PC-3 (cell line): Measurements from ENCODE around the gene SLFN5. TPM values are rescaled to one million over a fixed set of nuclear protein-coding genes. Genes with fewer than 3 reads are reported as not detected.
"Not testable (repeated sequence)": the region's sequence is repeated elsewhere in the genome, so short reads cannot be mapped to it uniquely, and the experiment has no call there.

Experiments used
- ATAC-seq: fragments of 200-7000 bp; cut with Tn5 transposase; 2 replicates; pipeline ENCODE4 v1.9.1; 2020; ENCODE audit warnings: mild to moderate bottlenecking, moderate library complexity
- BruUV-seq: library from RNA; stranded (reverse); fragments of 400-500 nt; replicated peaks from 2 replicates; lab custom pipeline; 2021; lab: Mats Ljungman, UMichigan
- CTCF ChIA-PET: fragments of 300-600 bp; sonication (Branson Sonifier 250); formaldehyde crosslinking; loops from one replicate; lab custom pipeline; 2022; ENCODE audit warnings: antibody characterized with exemption; lab: Charles Lee
- POLR2A ChIA-PET: fragments of 300-600 bp; sonication (Branson Sonifier 250); formaldehyde crosslinking; loops from one replicate; lab custom pipeline; 2022; ENCODE audit warnings: antibody characterized with exemption; ENCODE audit not compliant: unreplicated experiment; lab: Charles Lee
- DNase-seq: peaks from one replicate; pipeline ENCODE4 v3.0.0-alpha.2; 2015
- H2AFZ ChIP-seq: fragments of 300-600 bp; sonication (generic); 2 replicates; pipeline ENCODE4 v1.6.0; 2016; ENCODE audit warnings: antibody characterized with exemption, low read length
- H3F3A ChIP-seq: fragments of 300-600 bp; sonication (generic); one replicate; pipeline ENCODE4 v1.6.0; 2017; ENCODE audit warnings: antibody characterized with exemption, low read length, control low read depth, mild to moderate bottlenecking; ENCODE audit not compliant: unreplicated experiment
- H3K27ac ChIP-seq: fragments of 300-600 bp; sonication (generic); 2 replicates; pipeline ENCODE4 v1.5.1; 2016; ENCODE audit warnings: mild to moderate bottlenecking, low read length
- H3K27me3 ChIP-seq: fragments of 300-600 bp; sonication (generic); 2 replicates; pipeline ENCODE4 v1.6.1; 2016; ENCODE audit warnings: low read length, mixed read lengths
- H3K36me3 ChIP-seq: fragments of 300-600 bp; sonication (generic); 2 replicates; pipeline ENCODE4 v1.6.1; 2016; ENCODE audit warnings: low read depth, mixed run types, low read length, mixed read lengths
- H3K4me1 ChIP-seq: fragments of 300-600 bp; sonication (generic); 2 replicates; pipeline ENCODE4 v1.5.1; 2016; ENCODE audit warnings: low read length; ENCODE audit not compliant: insufficient read depth
- H3K4me2 ChIP-seq: fragments of 300-600 bp; sonication (generic); 2 replicates; pipeline ENCODE4 v1.6.0; 2016; ENCODE audit warnings: low read length
- H3K4me3 ChIP-seq: fragments of 300-600 bp; sonication (generic); 2 replicates; pipeline ENCODE4 v1.5.1; 2016; ENCODE audit warnings: mild to moderate bottlenecking, low read length, mixed read lengths
- H3K79me2 ChIP-seq: fragments of 300-600 bp; sonication (generic); 2 replicates; pipeline ENCODE4 v1.6.1; 2017; ENCODE audit warnings: low read length, mixed read lengths
- H3K9ac ChIP-seq: fragments of 300-600 bp; sonication (generic); 2 replicates; pipeline ENCODE4 v1.6.0; 2016; ENCODE audit warnings: mild to moderate bottlenecking, low read length
- H3K9me2 ChIP-seq: fragments of 300-600 bp; sonication (generic); replicated peaks from 2 replicates; pipeline ENCODE4 v1.6.1; 2016; ENCODE audit warnings: mixed run types, low read length, mixed read lengths
- H3K9me3 ChIP-seq: fragments of 300-600 bp; sonication (generic); 2 replicates; pipeline ENCODE4 v1.6.1; 2016; ENCODE audit warnings: low read length, mixed read lengths
- H4K20me1 ChIP-seq: fragments of 300-600 bp; sonication (generic); 2 replicates; pipeline ENCODE4 v1.6.1; 2016; ENCODE audit warnings: low read length, mixed read lengths
- EZH2 ChIP-seq: fragments of 300-600 bp; sonication (generic); IDR thresholded peaks from one replicate; pipeline ENCODE4 v1.6.1; 2017; ENCODE audit warnings: antibody characterized with exemption, mild to moderate bottlenecking, low read length; ENCODE audit not compliant: unreplicated experiment
- EZH2phosphoT487 ChIP-seq: fragments of 300-600 bp; sonication (generic); IDR thresholded peaks from 2 replicates; pipeline ENCODE4 v1.6.1; 2018; ENCODE audit warnings: mild to moderate bottlenecking, antibody characterized with exemption, low read length, borderline replicate concordance
- intact Hi-C: fragments of 100-400 bp; cut with micrococcal nuclease; formaldehyde crosslinking; loops from 2 replicates; pipeline ENCODE4 v1.9.0; 2023
- total RNA-seq: library from RNA; depleted of rRNA; stranded (reverse); fragments of >200 nt; gene quantifications from 2 replicates; pipeline ENCODE4 v1.2.3, GENCODE V29; 2014
- TF ChIP-seq, protein P1 (sequence below): fragments of 300-600 bp; sonication (generic); conservative IDR thresholded peaks from 2 replicates; pipeline ENCODE4 v1.5.1; 2017; ENCODE audit warnings: antibody characterized with exemption, low read depth, mild to moderate bottlenecking, low read length

The SLFN5 gene
- total RNA-seq, 1 experiment from 2014 or later, result 14.5 TPM

DNA sequence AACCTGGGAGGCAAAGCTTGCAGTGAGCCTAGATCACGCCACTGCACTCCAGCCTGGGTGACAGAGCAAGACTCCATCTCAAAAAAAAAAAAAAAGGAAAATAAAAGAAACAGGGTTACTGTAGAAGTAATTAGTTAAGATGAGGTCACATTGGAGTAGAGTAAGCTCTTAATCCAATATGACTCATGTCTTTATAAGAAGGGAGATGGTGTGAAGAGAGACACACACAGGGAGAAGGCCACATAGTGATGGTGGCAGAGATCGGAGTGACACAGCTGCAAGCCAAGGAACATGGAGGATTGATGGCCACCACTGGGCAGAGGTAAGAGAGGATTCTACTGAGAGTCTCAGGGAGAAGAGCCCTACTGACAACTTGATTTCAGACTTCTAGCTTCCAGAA, 15.3 kb upstream of the SLFN5 start:
- CTCF ChIA-PET, result no interaction called here
- ATAC-seq, result no peak
- no TSS peak for BruUV-seq

DNA sequence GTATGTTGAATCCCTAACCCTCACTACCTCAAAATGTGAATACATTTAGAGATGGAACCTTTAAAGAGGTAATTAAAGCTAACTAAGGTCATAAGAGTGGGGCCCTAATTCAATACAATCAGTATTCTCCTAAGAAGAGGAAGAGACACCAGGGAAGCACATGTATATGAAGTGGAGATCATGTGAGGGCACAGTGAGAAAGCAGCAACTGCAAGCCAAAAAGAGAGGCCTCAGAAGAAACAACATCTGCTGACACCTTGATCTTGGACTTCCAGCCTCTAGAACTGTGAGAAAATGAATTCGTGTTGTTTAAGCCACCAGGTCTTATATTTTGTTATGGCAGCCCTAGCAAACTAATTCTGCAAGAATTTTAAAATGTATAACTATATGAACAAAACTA, 13.2 kb upstream of the SLFN5 start:
- DNase-seq (no peak), ATAC-seq (no peak)
- H2AFZ ChIP-seq, result no peak overlapping the region
- no peaks in the 10 kb centered on the region for H3K9me3 ChIP-seq
- no peak overlapping the region for H3K4me3 ChIP-seq
- ChIA-PET POLR2A (no interaction called here), CTCF (no interaction called here)
- H3K4me1 ChIP-seq, result no peaks in the 10 kb centered on the region
- no peak for TF ChIP-seq EZH2phosphoT487
- TF ChIP-seq EZH2, result no peak
- TF ChIP-seq, protein P1, sequence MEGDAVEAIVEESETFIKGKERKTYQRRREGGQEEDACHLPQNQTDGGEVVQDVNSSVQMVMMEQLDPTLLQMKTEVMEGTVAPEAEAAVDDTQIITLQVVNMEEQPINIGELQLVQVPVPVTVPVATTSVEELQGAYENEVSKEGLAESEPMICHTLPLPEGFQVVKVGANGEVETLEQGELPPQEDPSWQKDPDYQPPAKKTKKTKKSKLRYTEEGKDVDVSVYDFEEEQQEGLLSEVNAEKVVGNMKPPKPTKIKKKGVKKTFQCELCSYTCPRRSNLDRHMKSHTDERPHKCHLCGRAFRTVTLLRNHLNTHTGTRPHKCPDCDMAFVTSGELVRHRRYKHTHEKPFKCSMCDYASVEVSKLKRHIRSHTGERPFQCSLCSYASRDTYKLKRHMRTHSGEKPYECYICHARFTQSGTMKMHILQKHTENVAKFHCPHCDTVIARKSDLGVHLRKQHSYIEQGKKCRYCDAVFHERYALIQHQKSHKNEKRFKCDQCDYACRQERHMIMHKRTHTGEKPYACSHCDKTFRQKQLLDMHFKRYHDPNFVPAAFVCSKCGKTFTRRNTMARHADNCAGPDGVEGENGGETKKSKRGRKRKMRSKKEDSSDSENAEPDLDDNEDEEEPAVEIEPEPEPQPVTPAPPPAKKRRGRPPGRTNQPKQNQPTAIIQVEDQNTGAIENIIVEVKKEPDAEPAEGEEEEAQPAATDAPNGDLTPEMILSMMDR, result no peak
- no peak overlapping the region for H3K27ac ChIP-seq
- H3K27me3 ChIP-seq, result no peaks in the 10 kb centered on the region
- BruUV-seq, result no TSS peak
- H3K79me2 ChIP-seq, result no peaks in the 10 kb centered on the region
- no peaks in the 10 kb centered on the region for H4K20me1 ChIP-seq
- H3K4me2 ChIP-seq, result no peak overlapping the region
- intact Hi-C loops, result no loop called here
- H3K9ac ChIP-seq, result no peak overlapping the region
- no peaks in the 10 kb centered on the region for H3F3A ChIP-seq
- H3K36me3 ChIP-seq, result no peaks in the 10 kb centered on the region
- H3K9me2 ChIP-seq, result no peaks in the 10 kb centered on the region

More for the DNA sequence above, 15.3 kb upstream of the SLFN5 start:
- Histone ChIP-seq H3K4me3 (no peak overlapping the region), H3K4me1 (no peaks in the 10 kb centered on the region), H3K9me2 (no peaks in the 10 kb centered on the region), H3K27ac (no peak overlapping the region), H3K36me3 (no peaks in the 10 kb centered on the region), H3K79me2 (no peaks in the 10 kb centered on the region), H4K20me1 (no peaks in the 10 kb centered on the region), H3K9me3 (no peaks in the 10 kb centered on the region), H3K4me2 (no peak overlapping the region), H3F3A (no peaks in the 10 kb centered on the region), H2AFZ (no peak overlapping the region), H3K9ac (no peak overlapping the region), H3K27me3 (no peaks in the 10 kb centered on the region)
- TF ChIP-seq EZH2, result no peak
- TF ChIP-seq, protein P1, result no peak
- no peak for TF ChIP-seq EZH2phosphoT487
- POLR2A ChIA-PET, result no interaction called here
- DNase-seq, result no peak
- intact Hi-C loops, result no loop called here

DNA sequence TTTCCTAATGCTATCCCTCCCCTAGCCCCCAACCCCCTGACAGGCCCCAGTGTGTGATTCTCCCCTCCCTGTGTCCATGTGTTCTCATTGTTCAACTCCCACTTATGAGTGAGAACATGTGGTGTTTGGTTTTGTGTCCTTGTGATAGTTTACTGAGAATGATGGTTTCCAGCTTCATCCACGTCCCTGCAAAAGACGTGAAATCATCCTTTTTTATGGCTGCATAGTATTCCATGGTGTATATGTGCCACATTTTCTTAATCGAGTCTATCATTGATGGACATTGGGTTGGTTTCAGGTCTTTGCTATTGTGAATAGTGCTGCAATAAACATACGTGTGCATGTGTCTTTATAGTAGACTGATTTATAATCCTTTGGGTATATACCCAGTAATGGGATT, 8.6 kb upstream of the SLFN5 start:
- H3K9ac ChIP-seq, H4K20me1 ChIP-seq, POLR2A ChIA-PET, ATAC-seq, H3K4me1 ChIP-seq, CTCF ChIA-PET, H3K79me2 ChIP-seq, H3K4me3 ChIP-seq, H3K36me3 ChIP-seq, BruUV-seq, H3K9me3 ChIP-seq, intact Hi-C loops, H3K9me2 ChIP-seq, H3F3A ChIP-seq, H2AFZ ChIP-seq, DNase-seq, H3K27me3 ChIP-seq, H3K4me2 ChIP-seq, H3K27ac ChIP-seq: not testable (repeated sequence)
